HepG2 (cell line): Measurements from ENCODE around the gene HEATR1.

Experiments used
- PHB2 ChIP-seq: fragments of 450-650 bp; IDR thresholded peaks from 2 replicates; pipeline ENCODE4 v1.6.1; 2018; ENCODE audit not compliant: partially characterized antibody
- POLR2A ChIP-seq, 2 experiments: IDR thresholded peaks; 2 replicates each; pipeline ENCODE4 v1.6.1; 2011; ENCODE audit warnings: low read depth in 2 of 2, low read length in 2 of 2, mild to moderate bottlenecking in 1 of 2, moderate library complexity in 1 of 2; ENCODE audit not compliant: insufficient read depth in 1 of 2
- ZBTB38 ChIP-seq: sonication (generic); formaldehyde crosslinking; IDR thresholded peaks from 2 replicates; pipeline ENCODE4 v1.5.1; 2020; ENCODE audit warnings: mild to moderate bottlenecking, missing genetic modification reagents
- ZNF331 ChIP-seq: sonication (generic); formaldehyde crosslinking; IDR thresholded peaks from 2 replicates; pipeline ENCODE4 v1.4.0; 2020; ENCODE audit warnings: missing genetic modification reagents
- TF ChIP-seq, protein P1 (sequence below): sonication (generic); formaldehyde crosslinking; IDR thresholded peaks from 2 replicates; pipeline ENCODE4 v1.5.0; 2020; ENCODE audit warnings: mild to moderate bottlenecking, missing genetic modification reagents, moderate library complexity

GRCh38 chr1:236541710-236542109 lies 62.6 kb downstream of the HEATR1 start:
- TF ChIP-seq ZBTB38 (CRISPR knock-in tag) (no peak), ZNF331 (no peak), PHB2 (no peak), POLR2A (IDR thresholded peaks at IDR 0.05; ENCODE audit: insufficient read depth in 1 of 2, low read depth in 2 of 2, low read length in 2 of 2) (no peak)
- TF ChIP-seq, protein P1, sequence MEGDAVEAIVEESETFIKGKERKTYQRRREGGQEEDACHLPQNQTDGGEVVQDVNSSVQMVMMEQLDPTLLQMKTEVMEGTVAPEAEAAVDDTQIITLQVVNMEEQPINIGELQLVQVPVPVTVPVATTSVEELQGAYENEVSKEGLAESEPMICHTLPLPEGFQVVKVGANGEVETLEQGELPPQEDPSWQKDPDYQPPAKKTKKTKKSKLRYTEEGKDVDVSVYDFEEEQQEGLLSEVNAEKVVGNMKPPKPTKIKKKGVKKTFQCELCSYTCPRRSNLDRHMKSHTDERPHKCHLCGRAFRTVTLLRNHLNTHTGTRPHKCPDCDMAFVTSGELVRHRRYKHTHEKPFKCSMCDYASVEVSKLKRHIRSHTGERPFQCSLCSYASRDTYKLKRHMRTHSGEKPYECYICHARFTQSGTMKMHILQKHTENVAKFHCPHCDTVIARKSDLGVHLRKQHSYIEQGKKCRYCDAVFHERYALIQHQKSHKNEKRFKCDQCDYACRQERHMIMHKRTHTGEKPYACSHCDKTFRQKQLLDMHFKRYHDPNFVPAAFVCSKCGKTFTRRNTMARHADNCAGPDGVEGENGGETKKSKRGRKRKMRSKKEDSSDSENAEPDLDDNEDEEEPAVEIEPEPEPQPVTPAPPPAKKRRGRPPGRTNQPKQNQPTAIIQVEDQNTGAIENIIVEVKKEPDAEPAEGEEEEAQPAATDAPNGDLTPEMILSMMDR, result no peak
